ENCODE data around the gene TOP3A.

- TF ChIP-seq CTCF (conservative IDR thresholded peaks at IDR 0.05; ENCODE audit: low read depth, low read length) (no peak), EZH2 (IDR thresholded peaks at IDR 0.05; ENCODE audit: borderline replicate concordance, low read depth, low read length, poor library complexity, severe bottlenecking) (no peak)
Observed at GRCh38 chr17:18356624-18357023, 41.8 kb upstream of the TOP3A start.

All from A673 (cell line).